HG03432 (cell line): ENCODE results near the gene PDLIM5.

Experiments used
- ATAC-seq: cut with Tn5 transposase; IDR thresholded peaks from one replicate; pipeline ENCODE4 v1.9.1; 2021; ENCODE audit warnings: mild to moderate bottlenecking, moderate library complexity; ENCODE audit not compliant: unreplicated experiment

The PDLIM5 gene

DNA sequence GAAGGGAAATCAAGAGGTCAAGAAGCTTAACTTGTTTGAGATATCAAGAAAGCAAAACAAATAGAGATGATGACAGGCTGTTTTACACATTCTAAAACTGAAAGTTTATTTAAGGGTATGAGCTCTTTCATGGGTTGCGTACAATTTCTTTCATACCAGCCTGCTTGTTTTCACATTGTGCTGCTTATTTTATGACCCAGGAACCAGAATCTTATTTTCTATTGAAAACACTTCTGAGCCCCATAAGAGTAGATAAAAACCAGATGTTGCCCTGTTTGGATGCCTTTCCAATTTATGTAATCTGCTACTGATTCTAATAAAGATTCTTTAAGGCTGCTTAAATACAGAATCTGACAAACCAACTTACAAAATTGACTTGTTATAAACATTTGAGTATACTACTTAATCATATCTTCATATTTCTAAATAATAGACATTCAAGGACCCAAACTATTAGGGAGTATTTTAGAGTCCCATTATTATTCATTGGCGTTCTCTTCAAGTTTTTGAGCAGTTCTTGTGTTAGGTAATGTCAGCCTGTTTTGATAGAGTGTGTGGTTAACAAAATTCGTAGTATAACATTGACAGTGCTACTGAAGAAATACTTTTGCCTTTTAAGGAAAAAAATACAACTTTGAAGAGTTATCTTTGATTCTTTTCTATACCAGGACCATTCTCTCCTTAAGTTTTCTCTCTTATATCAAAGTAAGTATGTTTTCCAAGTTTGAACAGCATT lies 74.4 kb downstream of the PDLIM5 start:
- peak; percentile 89 for ATAC-seq

DNA sequence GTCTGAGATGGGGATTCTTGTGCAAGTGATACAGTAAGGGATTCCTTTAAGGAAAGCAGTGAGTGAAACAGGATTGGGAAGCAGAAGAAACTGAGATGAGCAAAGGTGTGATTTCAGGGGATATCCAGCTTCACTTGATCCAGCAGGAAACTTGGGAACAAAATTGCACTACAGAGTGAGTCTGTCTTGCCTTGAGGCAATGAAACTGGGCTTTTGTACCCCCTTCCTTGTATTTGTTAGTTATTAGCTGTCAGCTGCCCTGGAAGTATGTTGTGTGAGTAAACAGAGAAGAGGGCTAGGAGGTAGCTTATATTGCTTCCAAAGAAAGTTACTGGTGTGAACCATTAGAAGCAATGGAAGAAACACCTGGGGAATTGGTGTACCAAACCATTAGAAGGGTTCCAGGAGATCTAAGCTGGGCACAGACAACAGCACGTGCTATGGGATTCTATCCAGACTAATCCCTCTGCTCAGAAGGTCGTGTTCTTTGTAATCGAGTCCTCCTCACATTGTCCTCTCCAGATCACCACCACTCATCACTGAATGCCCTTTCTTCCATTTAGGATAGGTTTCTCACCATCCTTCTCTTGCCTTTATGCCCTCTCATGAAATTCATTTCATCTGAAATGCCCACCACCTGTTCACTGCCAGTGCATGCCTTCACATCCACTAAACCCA lies 76.0 kb downstream of the PDLIM5 start:
- no peak for ATAC-seq

DNA sequence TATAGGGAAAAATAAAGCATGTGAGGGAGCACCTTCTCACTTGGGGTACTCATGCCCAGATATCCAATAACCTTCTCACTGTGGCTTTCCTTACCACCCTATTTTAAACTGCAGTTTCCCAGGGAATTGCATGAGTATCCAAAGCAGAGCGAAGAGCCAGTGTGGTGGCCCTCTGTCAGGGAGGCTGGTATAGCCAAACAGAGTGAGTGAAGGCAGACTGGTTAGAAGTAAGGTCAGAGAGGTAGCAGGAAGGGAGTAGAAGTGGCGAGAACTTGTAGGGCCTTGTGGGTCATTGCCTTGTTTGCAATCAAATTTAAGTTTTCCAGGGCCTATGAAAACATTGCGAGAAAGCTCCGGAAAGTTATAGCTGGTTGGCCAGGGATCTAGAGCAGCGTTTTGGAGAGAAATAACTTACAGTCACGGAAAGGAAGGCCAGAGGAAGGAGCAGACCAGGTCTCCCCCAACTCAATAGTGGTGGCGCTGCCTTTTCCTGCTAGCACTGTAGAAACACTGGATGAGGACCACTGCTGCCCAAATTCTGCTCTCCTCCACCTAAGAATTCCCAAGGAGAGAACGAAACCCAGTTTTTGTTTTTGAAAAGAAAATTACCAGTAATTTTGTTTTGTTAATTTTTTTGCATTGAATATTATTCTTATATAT lies 77.2 kb downstream of the PDLIM5 start:
- ATAC-seq, result no peak

DNA sequence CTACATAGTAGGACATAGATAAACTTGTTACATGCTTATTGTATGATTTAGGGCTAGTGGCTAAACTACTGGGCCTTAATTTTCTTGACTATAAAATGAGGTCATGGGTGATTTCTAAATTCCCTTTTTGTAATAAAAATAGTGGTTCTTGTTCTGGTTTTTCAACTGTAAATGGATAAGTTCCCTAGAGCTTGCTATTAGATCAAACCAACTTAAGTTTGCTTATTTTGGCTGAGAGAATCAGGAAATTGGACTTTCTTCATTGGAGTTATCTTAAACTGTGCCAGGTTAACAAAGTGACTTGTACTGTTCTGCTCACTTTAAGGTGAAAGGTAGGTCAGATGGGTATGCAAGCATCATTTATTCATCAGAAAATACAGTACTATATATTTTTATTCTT lies 78.3 kb downstream of the PDLIM5 start:
- no peak for ATAC-seq

GRCh38 chr4:94531991-94532789 lies 80.4 kb downstream of the PDLIM5 start:
- no peak for ATAC-seq

DNA sequence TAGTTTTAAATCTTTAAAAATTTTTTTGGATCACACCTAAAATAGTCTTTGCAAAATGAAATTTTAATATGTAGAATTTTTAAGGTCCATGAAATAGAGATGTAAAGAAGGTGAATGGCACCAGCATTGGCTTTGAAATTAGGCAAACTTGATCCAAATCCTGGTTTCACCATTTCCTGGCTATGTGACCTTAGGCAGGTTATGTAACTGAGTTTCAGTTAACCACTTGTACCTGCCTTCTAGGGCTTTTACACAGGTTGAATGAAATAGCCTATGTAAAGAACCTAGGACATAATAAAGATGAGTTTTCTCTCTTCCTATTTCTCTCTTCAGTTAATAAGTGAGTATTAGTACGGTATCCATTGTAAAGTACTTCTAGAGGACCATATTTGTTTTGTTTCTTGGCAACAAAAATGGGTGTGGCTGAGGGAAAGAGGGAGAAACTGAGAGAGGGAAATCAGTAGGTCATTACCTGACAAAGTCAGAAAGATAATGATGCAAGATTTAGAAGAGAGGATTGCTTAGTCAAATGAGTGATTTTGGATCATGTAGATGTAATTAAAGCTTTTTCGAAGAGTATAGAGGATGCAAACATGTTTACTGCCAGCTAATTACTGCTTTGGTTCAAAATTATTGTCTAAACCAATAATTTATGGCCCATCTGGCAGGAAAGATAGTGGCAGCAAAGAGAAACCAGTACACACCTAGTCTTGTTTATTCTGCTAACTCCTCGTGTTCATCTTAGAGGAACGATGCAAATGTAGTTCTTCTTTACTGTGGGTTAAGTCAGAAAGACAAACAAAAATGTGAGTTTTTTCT lies 81.9 kb downstream of the PDLIM5 start:
- ATAC-seq, result no peak

- peak; percentile 95 for ATAC-seq
Measured at GRCh38 chr4:94534401-94535312, 82.9 kb downstream of the PDLIM5 start.

- ATAC-seq, result no peak
Measured at GRCh38 chr4:94536049-94536448, 84.3 kb downstream of the PDLIM5 start.

GRCh38 chr4:94536649-94537469 lies 85.1 kb downstream of the PDLIM5 start:
- no peak for ATAC-seq

- no peak for ATAC-seq
Measured at GRCh38 chr4:94537921-94538628, 86.3 kb downstream of the PDLIM5 start.

DNA sequence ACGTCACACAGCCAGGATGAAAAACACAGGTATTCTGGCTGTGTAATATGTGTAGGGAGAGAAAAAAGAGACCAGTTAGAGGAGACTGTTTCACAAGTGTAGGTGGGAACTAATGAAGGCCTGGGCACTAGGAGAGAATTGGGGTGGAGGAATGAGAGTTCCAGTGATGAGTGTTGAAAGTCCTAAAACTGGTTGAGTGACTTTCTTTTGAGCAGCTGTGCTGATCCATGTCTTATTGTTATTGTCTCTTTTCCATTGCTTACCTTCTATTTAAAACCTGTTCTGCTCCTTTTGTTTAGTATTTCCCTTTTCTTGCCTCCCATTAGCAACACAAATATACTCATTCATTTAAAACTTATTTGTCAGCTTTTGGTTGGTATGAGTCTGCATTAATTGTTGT lies 88.7 kb downstream of the PDLIM5 start:
- no peak for ATAC-seq

DNA sequence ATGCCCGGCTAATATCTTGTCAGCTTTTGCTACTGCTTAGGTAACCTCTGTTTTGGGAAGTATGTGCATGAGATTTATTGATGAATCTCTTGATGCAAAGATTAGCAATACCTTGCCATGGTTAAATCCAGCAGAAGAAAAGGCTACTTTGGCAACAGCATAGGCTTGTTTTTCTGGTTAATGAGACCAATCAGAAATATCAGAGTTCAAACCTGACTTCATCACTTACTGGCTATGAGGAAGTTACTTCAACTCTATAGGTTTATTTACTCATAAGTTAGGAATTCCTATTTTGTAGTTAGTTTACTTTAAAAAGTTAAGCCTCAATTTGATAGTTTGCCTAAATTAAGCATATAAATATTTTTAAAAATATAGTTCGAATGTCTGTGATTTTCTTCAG lies 93.1 kb downstream of the PDLIM5 start:
- no peak for ATAC-seq

GRCh38 chr4:94545296-94545695 lies 93.6 kb downstream of the PDLIM5 start:
- no peak for ATAC-seq

DNA sequence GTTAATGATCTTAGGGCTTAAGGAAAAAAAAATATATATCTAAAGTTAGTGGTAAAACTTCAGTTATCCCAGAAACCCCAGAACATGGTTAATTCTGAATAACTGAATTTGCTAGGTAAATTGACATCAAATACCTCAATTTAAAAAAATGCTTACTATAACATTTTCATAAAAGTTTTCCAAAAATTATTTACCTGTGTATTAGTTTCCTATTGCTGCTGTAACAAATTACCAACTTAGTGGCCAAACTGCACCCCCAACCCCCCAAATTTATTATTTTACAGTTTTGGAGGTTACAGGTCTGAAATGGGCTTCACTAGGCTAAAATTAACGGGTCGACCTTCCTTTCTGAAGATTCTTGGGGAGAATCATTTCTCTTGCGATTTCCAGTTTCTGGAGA lies 95.2 kb downstream of the PDLIM5 start:
- ATAC-seq, result no peak

DNA sequence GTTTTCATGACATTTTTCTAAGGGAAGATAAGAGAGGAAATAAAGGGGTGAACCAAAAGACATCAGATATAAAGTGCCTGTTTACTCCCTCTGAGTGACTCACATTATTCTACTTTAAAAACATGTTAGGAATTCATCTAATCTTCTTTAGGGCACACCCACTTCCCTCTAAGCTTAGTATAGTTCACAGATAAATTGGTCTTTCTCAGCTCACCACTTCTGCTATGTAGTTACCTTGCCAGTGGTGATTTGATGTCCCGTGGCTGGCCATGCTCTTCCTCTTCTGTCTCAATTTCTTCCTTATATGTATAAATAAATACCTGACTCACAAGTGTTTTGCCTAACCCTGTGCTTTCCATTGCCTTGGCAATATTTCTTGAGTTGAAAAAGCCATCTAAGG lies 96.8 kb downstream of the PDLIM5 start:
- ATAC-seq, result no peak

- ATAC-seq, result no peak
Measured at GRCh38 chr4:94550352-94550751, 98.6 kb downstream of the PDLIM5 start.

- ATAC-seq, result no peak
Measured at GRCh38 chr4:94550851-94551250, 99.1 kb downstream of the PDLIM5 start.
